Measurements from ENCODE around the gene SCYL2. TPM values are rescaled to one million over a fixed set of nuclear protein-coding genes. Genes with fewer than 3 reads are reported as not detected.

The SCYL2 gene
- total RNA-seq, 4 donors from 2014 or later = 47.5 to 73.4 (median 52.6) TPM

- H3K27ac ChIP-seq = peak overlapping the region; percentile 84 to 98 (median 96)
- H3K4me3 ChIP-seq = peak overlapping the region; percentile 84 to 96 (median 88)
- TF ChIP-seq CTCF (IDR thresholded peaks at IDR 0.05) (no peak), POLR2A (IDR thresholded peaks at IDR 0.05) (no peak)
- no peaks in the 10 kb centered on the region for H3K9me3 ChIP-seq
- DNase-seq = peak in 2 of 3 donors; percentile 99
- no peaks in the 10 kb centered on the region for H3K27me3 ChIP-seq
- H3K4me1 ChIP-seq = peaks cover 0 to 28% (median 0%) of the 10 kb centered on the region in 4 donors
- no peaks in the 10 kb centered on the region for H3K36me3 ChIP-seq
Observed at GRCh38 chr12:100266585-100266834, 467 bp upstream of the SCYL2 start.

GRCh38 chr12:100267603-100268281 lies 765 bp downstream of the SCYL2 start:
- peak in 1 of 3 donors; percentile 18 for DNase-seq
- Histone ChIP-seq H3K36me3 (no peaks in the 10 kb centered on the region), H3K4me3 (peak overlapping the region; percentile 84 to 96 (median 88)), H3K9me3 (no peaks in the 10 kb centered on the region), H3K4me1 (peaks cover 0 to 28% (median 0%) of the 10 kb centered on the region in 4 donors), H3K27ac (peak overlapping the region; percentile 84 to 98 (median 96)), H3K27me3 (no peaks in the 10 kb centered on the region)
- TF ChIP-seq POLR2A (IDR thresholded peaks at IDR 0.05) = no peak
- no peak for TF ChIP-seq CTCF (IDR thresholded peaks at IDR 0.05)

- peaks cover 0 to 28% (median 0%) of the 10 kb centered on the region in 4 donors for H3K4me1 ChIP-seq
- TF ChIP-seq POLR2A (IDR thresholded peaks at IDR 0.05) = no peak
- no peak for TF ChIP-seq CTCF (IDR thresholded peaks at IDR 0.05)
- H3K36me3 ChIP-seq = no peaks in the 10 kb centered on the region
- H3K27me3 ChIP-seq = no peaks in the 10 kb centered on the region
- peak overlapping the region in 2 of 4 donors; percentile 84 for H3K4me3 ChIP-seq
- H3K9me3 ChIP-seq = no peaks in the 10 kb centered on the region
- H3K27ac ChIP-seq = no peak overlapping the region
- no peak for DNase-seq
Observed at GRCh38 chr12:100268835-100269564, 2.0 kb downstream of the SCYL2 start.

GRCh38 chr12:100273782-100274181 lies 6.8 kb downstream of the SCYL2 start:
- TF ChIP-seq CTCF (IDR thresholded peaks at IDR 0.05) (no peak), POLR2A (IDR thresholded peaks at IDR 0.05) (no peak)
- H3K36me3 ChIP-seq = no peaks in the 10 kb centered on the region
- no peak overlapping the region for H3K4me3 ChIP-seq
- no peak for DNase-seq
- no peaks in the 10 kb centered on the region for H3K27me3 ChIP-seq
- H3K4me1 ChIP-seq = peaks cover 0 to 19% (median 0%) of the 10 kb centered on the region in 4 donors
- no peak overlapping the region for H3K27ac ChIP-seq
- no peaks in the 10 kb centered on the region for H3K9me3 ChIP-seq

- H3K36me3 ChIP-seq = no peaks in the 10 kb centered on the region
- TF ChIP-seq POLR2A (IDR thresholded peaks at IDR 0.05) = no peak
- no peaks in the 10 kb centered on the region for H3K9me3 ChIP-seq
- H3K27me3 ChIP-seq = no peaks in the 10 kb centered on the region
- no peak overlapping the region for H3K27ac ChIP-seq
- H3K4me3 ChIP-seq = no peak overlapping the region
- peaks cover 0 to 17% (median 0%) of the 10 kb centered on the region in 4 donors for H3K4me1 ChIP-seq
- no peak for DNase-seq
Observed at GRCh38 chr12:100274291-100274690, 7.3 kb downstream of the SCYL2 start.

GRCh38 chr12:100279159-100279558 lies 12.2 kb downstream of the SCYL2 start:
- TF ChIP-seq POLR2A (IDR thresholded peaks at IDR 0.05) = no peak
- no peak for TF ChIP-seq CTCF (IDR thresholded peaks at IDR 0.05)
- Histone ChIP-seq H3K4me3 (no peak overlapping the region), H3K4me1 (peaks cover 0 to 13% (median 0%) of the 10 kb centered on the region in 4 donors), H3K27ac (no peak overlapping the region), H3K9me3 (no peaks in the 10 kb centered on the region), H3K27me3 (no peaks in the 10 kb centered on the region), H3K36me3 (peaks cover 0 to 8% (median 0%) of the 10 kb centered on the region in 3 donors)
- DNase-seq = no peak
